IMR-90 (cell line): ENCODE data around the gene CISTR. TPM values are rescaled to one million over a fixed set of nuclear protein-coding genes. Genes with fewer than 3 reads are reported as not detected.
A peak's percentile ranks its signal among the peaks of the same experiment; 100 is the strongest.

Experiments used
- ATAC-seq: fragments of 200-7000 bp; cut with Tn5 transposase; 2 replicates; pipeline ENCODE4 v1.9.1; 2020; ENCODE audit warnings: low read depth, mild to moderate bottlenecking, moderate library complexity
- BruUV-seq: library from RNA; stranded (reverse); fragments of 400-500 nt; replicated peaks from 2 replicates; lab custom pipeline; 2021; lab: Mats Ljungman, UMichigan
- CTCF ChIA-PET: fragments of 300-600 bp; formaldehyde crosslinking; extraction: SDS; loops from one replicate; lab custom pipeline; 2021; ENCODE audit warnings: antibody characterized with exemption; lab: Yijun Ruan, JAX
- POLR2A ChIA-PET: fragments of 300-600 bp; sonication (Branson Sonifier 250); formaldehyde crosslinking; loops from one replicate; lab custom pipeline; 2022; ENCODE audit warnings: antibody characterized with exemption; ENCODE audit not compliant: unreplicated experiment; lab: Charles Lee
- DNase-seq: peaks from one replicate; pipeline ENCODE4 v3.0.0; 2013
- H2AFZ ChIP-seq: replicated peaks from 2 replicates; pipeline ENCODE3; 2013; ENCODE audit warnings: low read length, mild to moderate bottlenecking; ENCODE audit not compliant: poor library complexity
- H2AK5ac ChIP-seq: 2 replicates; pipeline ENCODE4 v1.6.1; 2013; ENCODE audit warnings: low read depth, low read length, inconsistent platforms
- H2AK9ac ChIP-seq: replicated peaks from 2 replicates; pipeline ENCODE3; 2013; ENCODE audit warnings: mild to moderate bottlenecking, low read depth, low read length, moderate library complexity; ENCODE audit not compliant: poor library complexity
- H2BK120ac ChIP-seq: 2 replicates; pipeline ENCODE4 v1.6.1; 2013; ENCODE audit warnings: low read depth, low read length, inconsistent platforms
- H2BK15ac ChIP-seq: 3 replicates; pipeline ENCODE4 v1.6.1; 2013; ENCODE audit warnings: low read depth, low read length, inconsistent platforms
- H2BK20ac ChIP-seq: 2 replicates; pipeline ENCODE4 v1.6.1; 2013; ENCODE audit warnings: low read depth, mild to moderate bottlenecking, inconsistent platforms, low read length, moderate library complexity
- H2BK5ac ChIP-seq: 2 replicates; pipeline ENCODE4 v1.6.1; 2013; ENCODE audit warnings: mild to moderate bottlenecking, low read depth, low read length, inconsistent platforms; ENCODE audit not compliant: poor library complexity, severe bottlenecking
- H3K14ac ChIP-seq: replicated peaks from 2 replicates; pipeline ENCODE4 v1.6.1; 2013; ENCODE audit warnings: low read depth, low read length, inconsistent platforms
- H3K18ac ChIP-seq: 2 replicates; pipeline ENCODE4 v1.6.1; 2013; ENCODE audit warnings: low read depth, low read length, control low read depth
- H3K23ac ChIP-seq: 2 replicates; pipeline ENCODE4 v1.6.1; 2013; ENCODE audit warnings: low read depth, low read length, inconsistent platforms
- H3K27ac ChIP-seq: 2 replicates; pipeline ENCODE4 v1.5.1; 2013; ENCODE audit warnings: mild to moderate bottlenecking, control low read depth, low read length; ENCODE audit not compliant: insufficient read depth
- H3K27me3 ChIP-seq: 2 replicates; pipeline ENCODE4 v1.6.1; 2013; ENCODE audit warnings: low read length; ENCODE audit not compliant: control insufficient read depth, insufficient read depth
- H3K36me3 ChIP-seq: 2 replicates; pipeline ENCODE4 v1.6.1; 2013; ENCODE audit warnings: low read length, mixed read lengths; ENCODE audit not compliant: control insufficient read depth, insufficient read depth
- H3K4ac ChIP-seq: 2 replicates; pipeline ENCODE4 v1.6.1; 2013; ENCODE audit warnings: low read depth, low read length, inconsistent platforms
- H3K4me1 ChIP-seq: 2 replicates; pipeline ENCODE4 v1.6.1; 2013; ENCODE audit warnings: low read length, mixed read lengths; ENCODE audit not compliant: control insufficient read depth, insufficient read depth
- H3K4me2 ChIP-seq: 2 replicates; pipeline ENCODE4 v1.6.1; 2013; ENCODE audit warnings: low read depth, mild to moderate bottlenecking, control low read depth, low read length, moderate library complexity
- H3K4me3 ChIP-seq: 2 replicates; pipeline ENCODE4 v1.5.1; 2013; ENCODE audit warnings: low read depth, mild to moderate bottlenecking, control low read depth, low read length, moderate library complexity; ENCODE audit not compliant: insufficient read depth
- H3K56ac ChIP-seq: 2 replicates; pipeline ENCODE4 v1.6.1; 2013; ENCODE audit warnings: low read length, inconsistent platforms; ENCODE audit not compliant: insufficient read depth; ENCODE audit errors: extremely low read depth
- H3K79me1 ChIP-seq, 2 experiments: 2 replicates each; pipeline ENCODE4 v1.6.1; 2013; ENCODE audit warnings: low read length in 2 of 2, inconsistent platforms in 1 of 2, low read depth in 1 of 2
- H3K9ac ChIP-seq: 2 replicates; pipeline ENCODE4 v1.6.1; 2013; ENCODE audit warnings: low read depth, low read length, control low read depth
- H3K9me1 ChIP-seq: 2 replicates; pipeline ENCODE4 v1.6.1; 2013; ENCODE audit warnings: low read length, inconsistent platforms; ENCODE audit not compliant: insufficient read depth
- H3K9me3 ChIP-seq: 2 replicates; pipeline ENCODE4 v1.6.1; 2013; ENCODE audit warnings: low read length; ENCODE audit not compliant: control insufficient read depth, insufficient read depth
- H4K20me1 ChIP-seq: 2 replicates; pipeline ENCODE4 v1.6.1; 2013; ENCODE audit warnings: low read length, inconsistent platforms; ENCODE audit not compliant: insufficient read depth
- H4K5ac ChIP-seq: 2 replicates; pipeline ENCODE4 v1.6.1; 2013; ENCODE audit warnings: mild to moderate bottlenecking, low read depth, low read length, control low read depth
- H4K8ac ChIP-seq, 2 experiments: 2 replicates each; pipeline ENCODE4 v1.6.1; 2013; ENCODE audit warnings: low read depth in 2 of 2, low read length in 2 of 2, control low read depth in 1 of 2, inconsistent platforms in 1 of 2
- H4K91ac ChIP-seq: 2 replicates; pipeline ENCODE4 v1.6.1; 2013; ENCODE audit warnings: low read depth, low read length, inconsistent platforms; ENCODE audit not compliant: insufficient read depth
- BHLHE40 ChIP-seq: fragments of 150-350 bp; IDR thresholded peaks from 2 replicates; pipeline ENCODE4 v1.6.1; 2016; ENCODE audit warnings: mild to moderate bottlenecking, low read depth, low read length
- CEBPB ChIP-seq: IDR thresholded peaks from 2 replicates; pipeline ENCODE4 v1.6.1; 2012; ENCODE audit warnings: low read depth, low read length, improper control_type of control experiment
- CHD1 ChIP-seq: IDR thresholded peaks from 2 replicates; pipeline ENCODE4 v1.6.1; 2012; ENCODE audit warnings: low read depth, low read length, improper control_type of control experiment
- FOS ChIP-seq: fragments of 150-350 bp; IDR thresholded peaks from 2 replicates; pipeline ENCODE4 v1.6.1; 2016; ENCODE audit warnings: low read depth, low read length
- MAZ ChIP-seq: IDR thresholded peaks from 2 replicates; pipeline ENCODE4 v1.6.1; 2012; ENCODE audit warnings: low read depth, mild to moderate bottlenecking, low read length, improper control_type of control experiment, moderate library complexity, borderline replicate concordance
- POLR2A ChIP-seq: IDR thresholded peaks from 2 replicates; pipeline ENCODE4 v1.6.1; 2012; ENCODE audit warnings: mild to moderate bottlenecking, low read depth, low read length
- RAD21 ChIP-seq: IDR thresholded peaks from 2 replicates; pipeline ENCODE4 v1.6.1; 2012; ENCODE audit warnings: low read length, improper control_type of control experiment
- RCOR1 ChIP-seq: IDR thresholded peaks from 2 replicates; pipeline ENCODE4 v1.6.1; 2012; ENCODE audit warnings: mild to moderate bottlenecking, low read length, improper control_type of control experiment; ENCODE audit not compliant: insufficient replicate concordance
- SMC3 ChIP-seq: fragments of 150-350 bp; IDR thresholded peaks from 2 replicates; pipeline ENCODE4 v1.6.1; 2016; ENCODE audit warnings: low read depth, mild to moderate bottlenecking, antibody characterized with exemption, low read length, moderate library complexity
- WGBS, 2 experiments: methylation state at CpG; one replicate each; pipeline versions ENCODE4 v1.1.5 to v1.1.7; 2013; ENCODE audit warnings: missing lambda C conversion rate in 2 of 2; ENCODE audit not compliant: insufficient read length in 1 of 2; ENCODE audit errors: extremely low coverage in 2 of 2; 5-methylcytosine and 5-hydroxymethylcytosine counted together
- dilution Hi-C: fragments of 300-500 bp; cut with HindIII; formaldehyde crosslinking; loops from one replicate; pipeline ENCODE4 v1.14.3; 2018; ENCODE audit warnings: low sequenced_read_pairs; ENCODE audit not compliant: unreplicated experiment
- in situ Hi-C: fragments of 300-500 bp; cut with MboI; formaldehyde crosslinking; loops from 3 replicates; pipeline ENCODE4 v1.14.3; 2019; ENCODE audit warnings: low sequenced_read_pairs, inconsistent platforms, mixed read lengths
- intact Hi-C: fragments of 100-400 bp; cut with micrococcal nuclease; formaldehyde crosslinking; loops from 2 replicates; pipeline ENCODE4 v1.10.0; 2022
- polyA plus RNA-seq, 3 experiments: library from polyadenylated mRNA; depleted of rRNA; stranded (reverse); fragments of >200 nt; gene quantifications; 2 replicates each; pipeline ENCODE4 v1.2.3, GENCODE V29; 2012; ENCODE audit warnings: low replicate concordance in 1 of 3
- total RNA-seq: library from RNA; depleted of rRNA; stranded (reverse); fragments of >200 nt; gene quantifications from 2 replicates; pipeline ENCODE4 v1.2.3, GENCODE V29; 2012

Gene CISTR
- total and polyA plus RNA-seq, 2 of the 4 experiments (the other 2 are of a cell fraction): not detected

DNA sequence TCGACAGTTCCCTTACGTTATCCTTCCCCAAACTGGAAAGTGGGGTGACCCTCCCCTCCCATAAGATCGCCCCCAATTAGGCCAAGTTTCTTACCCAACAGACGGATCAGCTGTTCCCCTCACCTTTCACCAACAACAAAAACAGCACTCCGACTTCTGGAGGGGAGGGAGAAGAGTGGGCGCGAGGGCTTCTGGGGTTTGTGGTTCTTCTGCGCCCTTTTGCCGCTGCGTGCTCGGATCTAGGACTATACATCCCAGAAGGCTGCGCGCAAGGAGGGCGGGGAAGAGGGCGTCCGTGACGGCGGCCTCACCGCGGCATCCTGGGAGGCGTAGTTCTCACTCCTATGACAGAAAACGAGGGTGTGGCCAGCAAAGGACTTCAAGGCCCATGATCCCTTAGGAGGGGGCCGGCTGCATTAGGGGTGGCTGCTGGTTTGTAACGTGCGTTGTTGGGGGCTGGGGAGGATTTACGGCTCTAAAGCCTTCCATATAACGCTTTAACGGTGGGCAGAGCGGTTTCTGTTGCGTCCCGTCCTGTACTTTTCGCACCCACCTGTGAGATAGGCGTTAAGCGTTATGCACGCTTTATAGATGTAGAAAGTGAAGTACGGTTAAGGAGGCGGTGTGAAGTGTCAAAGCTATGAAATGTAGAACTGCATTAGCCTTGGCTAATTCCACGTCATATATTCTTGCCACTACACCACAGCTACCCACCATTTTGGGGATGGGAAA, 24.3 kb downstream of the CISTR start, which contains the start of gene CALCOCO1:
CALCOCO1 (minus strand) TSS at position 143 of the 732 bp plus-strand sequence. CDS start 2,210 bp downstream, outside the sequence.
- Histone ChIP-seq H3K4me1 (peaks cover 14% of the 10 kb centered on the region), H3K27ac (peak within 1 kb of the TSS; percentile 88), H2BK15ac (peak within 1 kb of the TSS; percentile 90; the same call in 1 of the 3 replicates), H3K18ac (peak within 1 kb of the TSS; percentile 95), H2BK120ac (peak within 1 kb of the TSS; percentile 78; the same call in 1 of the 2 replicates), H3K56ac (peak within 1 kb of the TSS; percentile 74), H3K4ac (peak within 1 kb of the TSS; percentile 98), H3K23ac (peak within 1 kb of the TSS; percentile 96), H3K9me1 (peaks cover 6% of the 10 kb centered on the region), H4K91ac (peak within 1 kb of the TSS; percentile 97), H2BK20ac (peak within 1 kb of the TSS; percentile 60; the same call in 1 of the 2 replicates), H4K20me1 (no peaks in the 10 kb centered on the region; the same call in 1 of the 2 replicates), H3K9me3 (no peaks in the 10 kb centered on the region), H2AK5ac (peak within 1 kb of the TSS; percentile 82; the same call in 1 of the 2 replicates), H2AFZ (peak within 1 kb of the TSS; percentile 97), H3K79me1 (peaks cover 10 to 24% of the 10 kb centered on the region in 2 experiments), H4K8ac (peak within 1 kb of the TSS; percentile 95 to 100), H3K14ac (peak within 1 kb of the TSS; percentile 99), H3K27me3 (peaks cover 1% of the 10 kb centered on the region; the same call in 1 of the 2 replicates), H3K36me3 (peaks cover 15% of the 10 kb centered on the region), H2AK9ac (peak within 1 kb of the TSS; percentile 95), H2BK5ac (peak within 1 kb of the TSS; percentile 95), H3K4me2 (peak within 1 kb of the TSS; percentile 97), H3K9ac (peak within 1 kb of the TSS; percentile 93), H3K4me3 (peak within 1 kb of the TSS; percentile 77), H4K5ac (peak within 1 kb of the TSS; percentile 99)
- ATAC-seq (peak; percentile 99), DNase-seq (peak; percentile 97)
- ChIA-PET POLR2A (no interaction called here), CTCF (interaction anchor here (1.4 to 2.2 kb wide), 2 partner anchors 16 to 19 kb away, joined by 9 to 10 read pairs; no protein-coding TSS in a partner anchor)
- no TSS peak for BruUV-seq
- 0% methylated on average over 5 of the region's 38 CpGs; no CpG with 5 or more reads in 1 of the 2 experiments for WGBS, 2 experiments
- TF ChIP-seq CHD1: no peak
- no peak for TF ChIP-seq RAD21
- peak; percentile 59; the same call in 1 of the 2 replicates for TF ChIP-seq BHLHE40
- TF ChIP-seq RCOR1: no peak
- no peak for TF ChIP-seq SMC3
- peak; percentile 98 for TF ChIP-seq MAZ
- TF ChIP-seq FOS: no peak
- 0 out of 2 replicates have a peak, but pooled peaks have one; percentile 3 for TF ChIP-seq CEBPB
- TF ChIP-seq POLR2A: no peak; the same call in 1 of the 2 replicates
- in situ Hi-C loops (no loop called here), dilution Hi-C loops (no loop called here), intact Hi-C loops (loop anchor here (5.0 kb wide), 1 partner anchor 50 kb away; the partner anchor contains the start of gene ATP5MC2)
